Colon (tissue), 2 donors: ENCODE results near the gene OR56B1.
"Not testable (repeated sequence)": the region's sequence is repeated elsewhere in the genome, so short reads cannot be mapped to it uniquely, and the experiment has no call there.

ENCODE experiments used
- FAIRE-seq: peaks from 2 replicates; lab custom pipeline; 2012; peaks lifted over from hg19 to GRCh38; lab: Jason Lieb, UNC
- donor health status: control.
- donor health status: control.

The OR56B1 gene

DNA sequence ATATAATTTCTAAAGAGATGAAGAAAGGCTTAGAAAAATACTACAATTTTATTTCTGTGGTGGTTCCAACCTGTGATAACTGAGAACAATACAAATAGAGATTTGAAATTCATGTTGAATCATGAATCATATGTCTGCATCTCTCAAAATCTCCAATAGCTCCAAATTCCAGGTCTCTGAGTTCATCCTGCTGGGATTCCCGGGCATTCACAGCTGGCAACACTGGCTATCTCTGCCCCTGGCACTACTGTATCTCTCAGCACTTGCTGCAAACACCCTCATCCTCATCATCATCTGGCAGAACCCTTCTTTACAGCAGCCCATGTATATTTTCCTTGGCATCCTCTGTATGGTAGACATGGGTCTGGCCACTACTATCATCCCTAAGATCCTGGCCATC, at the start of gene OR56B1:
OR56B1 (plus strand) TSS at position 53 of the 400 bp plus-strand sequence; CDS start at position 122, 69 bp downstream.
- no peak for FAIRE-seq

GRCh38 chr11:5688482-5688881, 47.8 kb upstream of the OR56B1 start:
- no peak for FAIRE-seq

DNA sequence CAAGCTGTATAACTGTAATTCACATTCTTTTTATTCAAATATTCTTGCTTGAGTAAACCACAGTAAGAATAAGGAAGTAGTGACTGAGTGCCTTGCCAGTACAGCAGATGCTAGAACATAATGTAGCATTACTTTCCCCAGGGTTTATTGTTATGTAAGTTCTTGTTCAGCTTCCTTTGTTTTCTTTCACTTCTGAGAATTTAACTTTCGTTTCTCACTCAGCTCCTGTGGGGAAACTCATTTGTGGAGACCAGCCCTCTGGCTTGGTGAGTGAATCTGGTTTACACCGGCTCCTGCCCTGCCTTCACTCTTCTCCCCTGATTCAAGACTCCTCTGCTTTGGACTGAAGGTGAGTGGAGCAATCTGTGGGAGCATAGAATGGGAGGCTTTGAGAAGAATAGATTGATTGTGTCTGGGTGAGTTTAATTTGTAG, 46.7 kb upstream of the OR56B1 start, which contains the start of gene TRIM22:
TRIM22 (plus strand) TSS at position 240 of the 433 bp plus-strand sequence. CDS start 6,443 bp downstream, outside the sequence.
- peak; percentile 21 for FAIRE-seq

DNA sequence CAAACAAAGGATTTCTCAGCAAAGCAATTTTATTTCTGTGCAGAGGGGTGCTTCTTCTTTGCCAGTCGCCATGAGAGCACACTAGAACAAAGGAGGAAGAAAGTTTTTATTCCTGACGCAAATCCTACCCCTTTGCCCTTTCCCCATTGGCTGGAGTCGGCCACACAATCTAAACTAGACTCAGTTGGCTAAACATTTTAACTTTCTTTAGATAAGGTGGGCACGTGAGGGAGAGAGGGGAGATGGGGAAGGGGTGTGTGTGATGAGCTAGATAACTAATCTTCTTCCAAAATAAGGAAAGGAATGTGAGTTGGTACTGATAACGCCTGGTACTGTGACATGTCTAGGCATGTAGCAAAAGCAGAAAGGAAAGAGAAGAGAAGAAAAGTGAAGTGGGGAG, 46.0 kb upstream of the OR56B1 start:
- FAIRE-seq = no peak

- FAIRE-seq = no peak
These were observed 45.5 kb upstream of the OR56B1 start for GRCh38 chr11:5690736-5691135.

GRCh38 chr11:5691238-5691963, 44.8 kb upstream of the OR56B1 start:
- not testable (repeated sequence) for FAIRE-seq

- no peak for FAIRE-seq
These were observed 44.3 kb upstream of the OR56B1 start for GRCh38 chr11:5691964-5692361.

GRCh38 chr11:5694642-5695041, 41.6 kb upstream of the OR56B1 start:
- FAIRE-seq = no peak

DNA sequence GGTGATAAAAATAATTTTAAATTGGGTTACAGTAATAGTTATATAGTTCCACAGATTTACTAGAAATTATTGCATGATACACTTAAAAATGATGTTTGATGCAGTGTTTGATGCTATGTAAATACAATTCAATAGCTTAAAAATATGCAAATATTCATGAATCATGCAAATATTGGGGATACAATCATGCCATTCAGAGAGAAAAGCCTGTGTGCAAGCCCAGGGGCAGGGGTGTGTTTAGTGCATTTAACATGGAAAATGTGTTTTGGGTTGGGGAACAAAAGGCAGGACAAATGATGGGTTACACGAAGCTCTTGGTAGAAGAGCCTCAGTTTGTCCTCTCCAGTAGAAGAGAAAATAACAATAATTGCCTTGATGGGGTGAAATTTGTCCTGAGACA, 40.7 kb upstream of the OR56B1 start:
- FAIRE-seq = no peak

DNA sequence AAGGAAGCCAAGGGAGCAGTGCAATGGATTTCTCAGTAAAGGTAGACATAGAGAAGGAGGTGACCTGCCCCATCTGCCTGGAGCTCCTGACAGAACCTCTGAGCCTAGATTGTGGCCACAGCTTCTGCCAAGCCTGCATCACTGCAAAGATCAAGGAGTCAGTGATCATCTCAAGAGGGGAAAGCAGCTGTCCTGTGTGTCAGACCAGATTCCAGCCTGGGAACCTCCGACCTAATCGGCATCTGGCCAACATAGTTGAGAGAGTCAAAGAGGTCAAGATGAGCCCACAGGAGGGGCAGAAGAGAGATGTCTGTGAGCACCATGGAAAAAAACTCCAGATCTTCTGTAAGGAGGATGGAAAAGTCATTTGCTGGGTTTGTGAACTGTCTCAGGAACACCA, 40.0 kb upstream of the OR56B1 start:
- FAIRE-seq = no peak

DNA sequence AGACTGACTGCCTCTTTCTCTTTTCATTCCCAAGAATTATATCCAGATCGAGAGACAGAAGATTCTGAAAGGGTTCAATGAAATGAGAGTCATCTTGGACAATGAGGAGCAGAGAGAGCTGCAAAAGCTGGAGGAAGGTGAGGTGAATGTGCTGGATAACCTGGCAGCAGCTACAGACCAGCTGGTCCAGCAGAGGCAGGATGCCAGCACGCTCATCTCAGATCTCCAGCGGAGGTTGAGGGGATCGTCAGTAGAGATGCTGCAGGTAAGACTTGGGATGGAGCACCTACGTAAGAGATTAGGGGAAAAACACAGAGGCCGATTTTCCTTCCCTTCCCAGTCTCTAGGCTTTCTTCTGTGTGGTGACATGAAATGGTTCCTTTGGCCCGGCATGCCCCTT, 38.0 kb upstream of the OR56B1 start:
- no peak for FAIRE-seq

- no peak for FAIRE-seq
These were observed 35.7 kb upstream of the OR56B1 start for GRCh38 chr11:5700421-5701054.

DNA sequence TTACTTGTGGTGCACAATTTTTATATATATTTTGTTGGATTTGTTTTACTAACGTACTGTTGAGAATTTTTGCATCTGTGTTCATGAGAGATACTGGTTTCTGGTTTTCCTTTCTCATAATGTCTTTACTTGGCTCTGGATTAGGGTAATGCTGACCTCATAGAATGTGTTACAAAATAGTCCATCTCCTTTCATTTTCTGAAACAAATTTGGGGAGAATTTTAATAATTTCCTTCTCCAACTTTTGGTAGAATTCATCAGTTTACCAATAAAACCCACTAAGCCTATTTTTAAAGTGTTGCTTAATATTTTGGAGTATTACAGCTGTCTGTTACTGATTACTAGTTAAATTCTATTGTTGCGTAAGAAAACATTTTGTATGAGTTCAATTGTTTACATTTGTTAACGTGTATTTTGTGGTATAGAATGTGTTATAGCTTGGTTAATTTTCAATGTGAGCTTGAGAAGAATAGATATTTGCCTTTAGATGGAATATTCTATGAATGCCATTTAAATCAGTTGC, 35.1 kb upstream of the OR56B1 start:
- no peak for FAIRE-seq

DNA sequence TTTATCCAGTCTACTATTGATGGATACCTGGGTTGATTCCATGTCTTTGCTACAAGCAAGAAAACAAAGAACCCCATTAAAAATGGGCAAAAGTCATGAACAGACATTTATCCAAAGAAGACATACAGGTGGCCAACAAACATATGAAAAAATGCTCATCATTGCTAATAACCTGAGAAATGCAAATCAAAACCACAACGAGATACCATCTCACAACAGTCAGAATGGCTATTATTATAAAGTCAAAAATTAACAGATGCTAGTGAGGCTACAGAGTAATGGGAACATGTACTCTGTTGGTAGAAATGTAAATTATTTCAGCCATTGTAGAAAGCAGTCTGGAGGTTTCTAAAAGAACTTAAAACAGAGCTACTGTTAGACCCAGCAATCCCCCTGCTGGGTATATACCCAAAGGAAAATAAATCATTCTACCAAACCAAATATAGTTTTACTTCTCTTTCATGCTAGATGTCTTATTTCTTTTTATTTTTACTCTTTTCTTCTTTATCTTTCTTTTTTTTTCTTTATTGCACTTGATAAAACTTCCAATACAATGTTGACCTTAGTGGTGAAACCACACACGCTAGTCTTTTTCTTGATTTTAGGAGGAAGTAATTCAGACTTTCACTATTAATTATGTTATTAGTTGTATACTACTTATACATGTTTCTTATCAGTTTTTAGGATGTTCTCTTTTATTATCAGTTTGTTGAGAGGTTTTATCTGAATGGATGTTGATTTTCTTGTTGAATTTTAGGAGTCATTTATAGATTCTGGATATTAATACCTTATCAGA, 32.3 kb upstream of the OR56B1 start:
- no peak for FAIRE-seq

GRCh38 chr11:5705688-5706087, 30.6 kb upstream of the OR56B1 start:
- FAIRE-seq = no peak

GRCh38 chr11:5712507-5712906, 23.7 kb upstream of the OR56B1 start:
- no peak for FAIRE-seq

GRCh38 chr11:5713695-5714094, 22.6 kb upstream of the OR56B1 start:
- no peak for FAIRE-seq

- not testable (repeated sequence) for FAIRE-seq
These were observed 19.7 kb upstream of the OR56B1 start for GRCh38 chr11:5716518-5716917.

DNA sequence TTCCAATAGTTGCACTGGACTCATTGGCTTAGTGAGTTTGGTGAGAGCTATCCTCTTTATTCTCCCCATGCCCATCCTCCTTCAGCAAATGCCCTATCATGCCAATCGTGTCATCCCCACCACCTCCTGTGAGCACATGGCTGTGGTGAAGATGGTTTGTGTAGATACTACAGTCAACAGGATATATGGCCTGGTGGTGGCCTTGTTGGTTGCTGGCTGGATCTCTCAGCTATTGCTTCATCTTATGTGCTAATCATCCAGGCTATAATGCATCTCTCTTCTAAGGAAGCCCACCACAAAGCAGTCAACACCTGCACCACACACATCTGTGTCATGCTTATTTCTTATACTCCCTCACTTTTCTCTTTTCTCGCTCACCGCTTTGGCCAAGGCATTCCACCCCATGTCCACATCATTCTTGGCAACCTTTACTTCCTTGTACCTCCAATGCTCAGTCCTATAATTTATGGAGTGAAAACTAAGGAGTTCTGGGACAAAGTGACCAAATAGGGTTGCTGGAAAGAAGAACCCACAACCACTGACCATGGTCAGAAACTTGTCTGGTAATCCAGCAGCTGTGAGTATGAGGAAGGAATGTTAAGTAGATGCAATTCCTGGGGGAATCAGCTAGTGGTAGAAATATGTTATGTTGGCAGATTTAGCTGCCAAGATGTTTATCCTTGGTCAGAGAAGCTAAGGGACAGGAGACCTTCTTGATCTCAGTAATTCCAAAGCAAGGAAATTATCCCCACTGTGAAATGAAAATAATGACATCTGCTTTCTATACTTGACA, 16.3 kb upstream of the OR56B1 start:
- no peak for FAIRE-seq

GRCh38 chr11:5722622-5723021, 13.6 kb upstream of the OR56B1 start:
- FAIRE-seq = no peak

DNA sequence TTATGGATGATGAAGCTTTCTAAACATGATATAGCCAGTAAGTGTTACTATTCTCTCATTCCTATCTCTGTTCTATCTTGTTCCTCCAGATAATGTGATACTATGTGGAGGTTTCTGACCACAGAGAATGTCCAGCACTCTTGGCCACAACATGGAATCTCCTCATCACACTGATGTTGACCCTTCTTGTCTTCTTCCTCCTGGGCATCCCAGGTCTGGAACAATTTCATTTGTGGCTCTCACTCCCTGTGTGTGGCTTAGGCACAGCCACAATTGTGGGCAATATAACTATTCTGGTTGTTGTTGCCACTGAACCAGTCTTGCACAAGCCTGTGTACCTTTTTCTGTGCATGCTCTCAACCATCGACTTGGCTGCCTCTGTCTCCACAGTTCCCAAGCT, 9.9 kb upstream of the OR56B1 start:
- no peak for FAIRE-seq

GRCh38 chr11:5727691-5728090, 8.6 kb upstream of the OR56B1 start:
- no peak for FAIRE-seq
